HEK293T (cell line): ENCODE measurements around the gene ANKRD44.

Experiments used
- ARNT ChIP-seq: fragments of 450-650 bp; IDR thresholded peaks from 2 replicates; pipeline ENCODE4 v1.6.1; 2017; ENCODE audit warnings: mild to moderate bottlenecking
- BHLHE40 ChIP-seq: fragments of 450-650 bp; IDR thresholded peaks from 2 replicates; pipeline ENCODE4 v1.6.1; 2016; ENCODE audit warnings: mild to moderate bottlenecking, moderate library complexity, borderline replicate concordance
- ELF4 ChIP-seq: fragments of 450-650 bp; IDR thresholded peaks from 2 replicates; pipeline ENCODE4 v1.6.1; 2017; ENCODE audit warnings: antibody characterized with exemption
- FOXK2 ChIP-seq: fragments of 450-650 bp; IDR thresholded peaks from 2 replicates; pipeline ENCODE4 v1.6.1; 2016; ENCODE audit warnings: mild to moderate bottlenecking
- FOXM1 ChIP-seq: fragments of 450-650 bp; IDR thresholded peaks from 2 replicates; pipeline ENCODE4 v1.6.1; 2017; ENCODE audit warnings: mild to moderate bottlenecking, borderline replicate concordance
- HDGF ChIP-seq: fragments of 450-650 bp; IDR thresholded peaks from 2 replicates; pipeline ENCODE4 v1.6.1; 2017; ENCODE audit warnings: antibody characterized with exemption, borderline replicate concordance
- LEF1 ChIP-seq: fragments of 450-650 bp; IDR thresholded peaks from 2 replicates; pipeline ENCODE4 v1.6.1; 2017; ENCODE audit warnings: mild to moderate bottlenecking, borderline replicate concordance
- NFRKB ChIP-seq: fragments of 450-650 bp; IDR thresholded peaks from 2 replicates; pipeline ENCODE4 v1.6.1; 2016; ENCODE audit warnings: mild to moderate bottlenecking, moderate library complexity
- SP1 ChIP-seq: fragments of 450-650 bp; IDR thresholded peaks from 2 replicates; pipeline ENCODE4 v1.6.1; 2017
- SUZ12 ChIP-seq: fragments of 450-650 bp; IDR thresholded peaks from 2 replicates; pipeline ENCODE4 v1.6.1; 2016; ENCODE audit warnings: mild to moderate bottlenecking
- TARDBP ChIP-seq: fragments of 450-650 bp; IDR thresholded peaks from 2 replicates; pipeline ENCODE4 v1.6.1; 2016
- TF ChIP-seq, protein P1 (sequence below): fragments of 450-650 bp; IDR thresholded peaks from 2 replicates; pipeline ENCODE4 v1.6.1; 2016

GRCh38 chr2:197035002-197035401 lies 275.6 kb downstream of the ANKRD44 start:
- TF ChIP-seq TARDBP, result no peak
- TF ChIP-seq ARNT, result no peak
- no peak for TF ChIP-seq FOXK2
- TF ChIP-seq BHLHE40, result no peak
- TF ChIP-seq SP1, result no peak
- TF ChIP-seq LEF1, result no peak
- TF ChIP-seq HDGF, result no peak
- no peak for TF ChIP-seq FOXM1
- TF ChIP-seq, protein P1, sequence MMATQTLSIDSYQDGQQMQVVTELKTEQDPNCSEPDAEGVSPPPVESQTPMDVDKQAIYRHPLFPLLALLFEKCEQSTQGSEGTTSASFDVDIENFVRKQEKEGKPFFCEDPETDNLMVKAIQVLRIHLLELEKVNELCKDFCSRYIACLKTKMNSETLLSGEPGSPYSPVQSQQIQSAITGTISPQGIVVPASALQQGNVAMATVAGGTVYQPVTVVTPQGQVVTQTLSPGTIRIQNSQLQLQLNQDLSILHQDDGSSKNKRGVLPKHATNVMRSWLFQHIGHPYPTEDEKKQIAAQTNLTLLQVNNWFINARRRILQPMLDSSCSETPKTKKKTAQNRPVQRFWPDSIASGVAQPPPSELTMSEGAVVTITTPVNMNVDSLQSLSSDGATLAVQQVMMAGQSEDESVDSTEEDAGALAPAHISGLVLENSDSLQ, result no peak
- TF ChIP-seq ELF4, result no peak
- no peak for TF ChIP-seq SUZ12
- no peak for TF ChIP-seq NFRKB
